ENCODE results near the gene VPS8. TPM values are rescaled to one million over a fixed set of nuclear protein-coding genes. Genes with fewer than 3 reads are reported as not detected.

The VPS8 gene
- total RNA-seq, 1 donor from 2014 or later = 46.1 TPM

GRCh38 chr3:184832044-184832443 is 20.1 kb downstream of the VPS8 start:
- intact Hi-C loops (cut with DNase I) = no loop called here
- no peak for DNase-seq (ENCODE audit: missing footprints)
- no peak for ATAC-seq

- no peak for ATAC-seq
- intact Hi-C loops (cut with DNase I) = no loop called here
- no peak for DNase-seq (ENCODE audit: missing footprints)
Measured at GRCh38 chr3:184832903-184833302, 20.9 kb downstream of the VPS8 start.

- intact Hi-C loops (cut with DNase I) = no loop called here
- ATAC-seq = no peak
- no peak for DNase-seq (ENCODE audit: missing footprints)
Measured at GRCh38 chr3:184836090-184836822, 24.3 kb downstream of the VPS8 start.

- ATAC-seq (no peak), DNase-seq (ENCODE audit: missing footprints) (no peak)
- intact Hi-C loops (cut with DNase I) = no loop called here
Measured at GRCh38 chr3:184842433-184842832, 30.5 kb downstream of the VPS8 start.

- intact Hi-C loops (cut with DNase I) = no loop called here
Measured at GRCh38 chr3:184845819-184846218, 33.9 kb downstream of the VPS8 start.

GRCh38 chr3:184846496-184846895 is 34.5 kb downstream of the VPS8 start:
- ATAC-seq (no peak), DNase-seq (ENCODE audit: missing footprints) (no peak)
- intact Hi-C loops (cut with DNase I) = no loop called here

More at GRCh38 chr3:184845819-184846218, 33.9 kb downstream of the VPS8 start:
- ATAC-seq = no peak
- no peak for DNase-seq (ENCODE audit: missing footprints)

- no peak for ATAC-seq
- DNase-seq (ENCODE audit: missing footprints) = no peak
- intact Hi-C loops (cut with DNase I) = no loop called here
Measured at GRCh38 chr3:184848934-184849333, 37.0 kb downstream of the VPS8 start.

GRCh38 chr3:184850201-184850600 is 38.2 kb downstream of the VPS8 start:
- no peak for DNase-seq (ENCODE audit: missing footprints)
- intact Hi-C loops (cut with DNase I) = no loop called here
- ATAC-seq = no peak

- DNase-seq (ENCODE audit: missing footprints) = no peak
- intact Hi-C loops (cut with DNase I) = no loop called here
- no peak for ATAC-seq
Measured at GRCh38 chr3:184857099-184857498, 45.1 kb downstream of the VPS8 start.

- intact Hi-C loops (cut with DNase I) = no loop called here
- DNase-seq (ENCODE audit: missing footprints) (no peak), ATAC-seq (peak; percentile 44)
Measured at GRCh38 chr3:184864000-184864399, 52.0 kb downstream of the VPS8 start.

- ATAC-seq (no peak), DNase-seq (ENCODE audit: missing footprints) (no peak)
- intact Hi-C loops (cut with DNase I) = no loop called here
Measured at GRCh38 chr3:184868477-184868876, 56.5 kb downstream of the VPS8 start.

- intact Hi-C loops (cut with DNase I) = no loop called here
- ATAC-seq (no peak), DNase-seq (ENCODE audit: missing footprints) (no peak)
Measured at GRCh38 chr3:184872200-184872599, 60.2 kb downstream of the VPS8 start.

- DNase-seq (ENCODE audit: missing footprints) (no peak), ATAC-seq (no peak)
- intact Hi-C loops (cut with DNase I) = no loop called here
Measured at GRCh38 chr3:184873141-184873540, 61.2 kb downstream of the VPS8 start.

- intact Hi-C loops (cut with DNase I) = loop anchor here (5.0 kb wide), 1 partner anchor 302 kb away; no protein-coding TSS in a partner anchor
- ATAC-seq = no peak
- no peak for DNase-seq (ENCODE audit: missing footprints)
Measured at GRCh38 chr3:184874709-184875644, 63.0 kb downstream of the VPS8 start.

GRCh38 chr3:184880276-184881019 is 68.5 kb downstream of the VPS8 start:
- intact Hi-C loops (cut with DNase I) = no loop called here
- ATAC-seq = no peak

GRCh38 chr3:184884359-184885017 is 72.5 kb downstream of the VPS8 start:
- intact Hi-C loops (cut with DNase I) = no loop called here
- DNase-seq (ENCODE audit: missing footprints) = no peak
- ATAC-seq = no peak

More at GRCh38 chr3:184880276-184881019, 68.5 kb downstream of the VPS8 start:
- DNase-seq (ENCODE audit: missing footprints) = no peak

- ATAC-seq (no peak), DNase-seq (ENCODE audit: missing footprints) (no peak)
- intact Hi-C loops (cut with DNase I) = no loop called here
Measured at GRCh38 chr3:184885112-184885511, 73.1 kb downstream of the VPS8 start.

GRCh38 chr3:184887574-184887973 is 75.6 kb downstream of the VPS8 start:
- ATAC-seq (no peak), DNase-seq (ENCODE audit: missing footprints) (no peak)
- intact Hi-C loops (cut with DNase I) = no loop called here

Data from Right ventricle myocardium inferior (tissue), 1 donor.